ENCODE data around the gene PUM2.

DNA sequence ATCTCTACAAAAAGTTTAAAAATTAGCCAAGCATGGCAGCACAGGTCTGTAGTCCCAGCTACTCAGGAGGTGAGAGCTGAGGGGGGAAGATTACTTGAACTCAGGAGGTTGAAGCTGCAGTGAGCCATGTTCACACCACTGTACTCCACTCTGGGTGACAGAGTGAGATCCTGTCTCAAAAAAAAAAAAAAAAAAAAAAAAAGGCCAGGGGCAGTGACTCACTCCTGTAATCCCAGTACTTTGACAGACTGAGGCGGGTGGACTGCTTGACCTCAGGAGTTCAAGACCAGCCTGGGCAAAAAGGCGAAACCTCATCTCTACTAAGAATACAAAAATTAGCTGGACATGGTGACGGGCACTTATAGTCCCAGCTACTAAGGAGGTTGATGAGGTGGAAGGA, 37.0 kb downstream of the PUM2 start:
- TF ChIP-seq CTCF (IDR thresholded peaks at IDR 0.05) (no peak), POLR2A (IDR thresholded peaks at IDR 0.05) (no peak)
